Measurements from ENCODE around the gene ADRA2B.

- no peak for TF ChIP-seq CTCF (IDR thresholded peaks at IDR 0.05)
- no peak for TF ChIP-seq POLR2A (IDR thresholded peaks at IDR 0.05)
Observed at GRCh38 chr2:96111257-96111640, 5.1 kb downstream of the ADRA2B start.

Data from body of pancreas (tissue), 4 donors.